Left lobe of liver (tissue), 2 donors: ENCODE data around the gene POF1B. TPM values are rescaled to one million over a fixed set of nuclear protein-coding genes. Genes with fewer than 3 reads are reported as not detected.
"Not testable (repeated sequence)": the region's sequence is repeated elsewhere in the genome, so short reads cannot be mapped to it uniquely, and the experiment has no call there.

Source experiments
- ATAC-seq: fragments of 200-7000 bp; cut with Tn5 transposase; one replicate; pipeline ENCODE4 v1.9.1; 2020; ENCODE audit warnings: mild to moderate bottlenecking, moderate library complexity
- DNase-seq: peaks from one replicate; pipeline ENCODE4 v3.0.0-alpha.2; 2020; ENCODE audit warnings: low spot score
- total RNA-seq: library from RNA; stranded (reverse); gene quantifications from one replicate; pipeline ENCODE4 v1.2.1, GENCODE V29; 2021
- donor health status: DM: no; HTN: no; CAD: no; lungs with moderate emphysema.
- donor health status: DM: no; HTN: yes; CAD: no.

POF1B gene
- total RNA-seq, result 0.28 TPM

DNA sequence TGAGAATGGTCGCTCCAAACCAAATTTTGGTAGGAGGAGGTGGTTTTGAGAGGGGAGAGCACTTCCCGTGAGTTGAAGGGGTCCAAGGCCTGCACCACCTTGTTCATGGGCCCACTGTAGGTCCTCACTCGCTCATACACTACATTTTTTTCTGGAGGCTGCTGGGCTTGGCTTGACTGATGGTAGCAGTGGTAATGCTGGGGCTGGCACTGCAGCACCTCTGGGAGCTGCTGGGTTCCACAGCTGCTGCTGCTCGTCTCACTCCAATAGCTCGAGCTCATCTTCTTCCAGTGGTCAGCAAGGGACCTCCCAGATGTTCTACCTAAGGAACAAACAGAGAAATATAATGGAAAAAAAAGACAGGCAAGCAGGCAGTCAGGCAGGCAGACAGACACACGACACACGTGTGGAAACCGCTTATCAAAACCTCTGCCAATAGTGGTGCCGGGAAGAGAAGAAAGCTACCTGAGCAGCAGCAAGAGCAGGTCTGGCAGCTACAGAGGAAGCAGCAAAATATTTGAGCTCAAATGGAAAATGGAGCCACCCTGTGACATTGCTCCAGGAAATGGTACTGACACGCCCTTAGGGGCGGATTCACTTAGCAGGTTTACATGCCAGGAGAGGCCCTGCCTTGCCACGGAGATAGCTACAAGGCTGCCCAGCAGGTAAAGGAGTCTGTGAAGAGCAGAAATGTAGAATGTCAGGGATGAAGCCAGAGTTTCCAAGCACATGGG is at the start of gene POF1B:
Gene POF1B, minus strand, starts transcription at position 492 of the 734 bp plus-strand sequence. Its CDS starts 211 bp downstream, at position 281.
- DNase-seq, result no peak

DNA sequence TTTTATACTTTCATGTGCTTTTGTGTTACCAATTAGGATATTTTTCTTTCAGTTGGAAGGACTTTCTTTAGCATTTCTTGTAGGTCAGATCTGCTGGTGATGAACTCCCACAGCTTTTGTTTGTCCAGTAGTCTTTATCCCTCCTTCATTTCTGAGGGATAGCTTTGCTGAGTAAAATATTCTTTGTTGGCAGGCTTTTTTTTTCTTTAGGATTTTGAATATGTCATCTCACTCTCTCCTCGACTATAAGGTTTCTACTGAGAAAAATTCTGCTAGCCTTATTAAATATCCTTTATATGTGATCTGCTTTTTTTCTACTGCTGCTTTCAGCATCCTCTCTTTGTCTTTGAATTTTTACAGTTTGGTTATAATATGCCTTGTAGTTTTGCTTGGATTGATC is 49.6 kb upstream of the POF1B start:
- DNase-seq (no peak), ATAC-seq (no peak)

More for the DNA sequence above, at the start of gene POF1B:
- ATAC-seq, result no peak

DNA sequence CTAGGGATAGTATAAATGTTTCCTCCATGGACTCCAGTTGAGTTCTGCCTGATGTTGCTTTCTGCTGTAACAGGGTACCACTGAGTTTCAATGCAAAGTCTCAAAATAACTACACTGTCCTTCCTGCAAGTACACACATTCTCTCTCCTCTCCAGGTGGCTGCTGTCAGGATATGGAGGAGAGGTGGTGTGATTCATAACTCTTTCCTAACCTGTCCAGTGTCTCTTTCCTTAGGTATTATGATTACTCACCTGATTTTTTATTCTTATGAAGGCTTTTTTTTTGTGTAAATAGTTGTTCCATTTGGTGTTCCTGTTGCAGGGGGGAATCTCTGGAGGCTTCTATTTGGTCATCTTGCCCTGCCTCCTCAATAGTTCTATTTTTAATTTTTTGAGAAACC is 39.8 kb upstream of the POF1B start:
- DNase-seq, result no peak
- no peak for ATAC-seq

GRCh38 chrX:85391878-85392238 is 12.4 kb upstream of the POF1B start:
- no peak for ATAC-seq
- no peak for DNase-seq

DNA sequence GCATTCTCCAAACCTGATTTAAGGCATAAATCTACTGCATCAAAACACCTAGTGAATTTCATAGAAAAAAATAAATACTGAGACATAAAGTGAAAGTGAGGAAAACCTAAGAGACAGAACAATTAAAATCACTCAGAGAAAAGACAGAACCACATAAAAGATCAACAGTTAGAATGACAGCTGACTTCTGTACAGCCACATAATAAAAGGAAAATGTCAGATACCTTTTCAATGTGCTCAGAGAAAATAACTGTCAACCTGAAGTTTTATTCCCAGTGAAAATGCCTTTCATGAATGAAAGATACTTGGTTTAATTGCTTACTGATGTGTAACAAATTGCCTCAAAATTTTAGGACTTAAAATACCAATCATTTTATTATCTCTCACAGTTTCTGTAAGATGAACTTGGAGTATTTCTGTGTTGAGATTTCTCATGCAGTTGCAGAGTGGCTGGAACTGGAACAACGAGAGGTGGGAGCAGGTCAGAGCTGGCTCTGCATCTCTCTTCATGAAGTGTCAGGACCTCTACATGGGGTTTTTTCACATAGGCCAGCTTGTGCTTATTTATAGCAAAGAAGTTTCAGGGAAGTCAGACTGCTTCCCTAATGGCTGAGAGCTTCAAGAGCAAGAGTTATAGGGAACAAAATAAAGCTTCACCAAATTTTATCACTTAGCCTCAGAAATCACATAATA is 11.9 kb upstream of the POF1B start:
- no peak for DNase-seq
- ATAC-seq, result no peak

DNA sequence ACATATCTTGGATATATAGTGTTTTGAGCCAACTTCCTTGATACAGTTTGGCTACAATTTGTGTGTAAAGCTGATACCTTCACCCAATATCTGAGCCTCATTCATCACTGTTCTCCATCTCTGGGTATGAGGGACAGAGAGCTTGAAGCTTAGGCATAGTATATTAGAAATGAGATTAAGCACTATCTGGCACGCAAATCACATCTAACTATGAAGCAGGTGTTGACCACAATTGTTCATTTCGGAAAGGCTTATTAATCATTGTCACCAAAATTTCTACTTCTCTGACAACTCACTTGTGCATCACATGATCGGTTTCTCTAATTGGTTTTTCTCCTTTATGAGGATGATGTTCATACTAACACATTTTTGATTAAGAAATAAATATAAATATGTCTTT is 2.1 kb upstream of the POF1B start:
- no peak for DNase-seq
- no peak for ATAC-seq

- no peak for DNase-seq
- ATAC-seq, result no peak
Measured at GRCh38 chrX:85378461-85378860, 1.0 kb downstream of the POF1B start.

DNA sequence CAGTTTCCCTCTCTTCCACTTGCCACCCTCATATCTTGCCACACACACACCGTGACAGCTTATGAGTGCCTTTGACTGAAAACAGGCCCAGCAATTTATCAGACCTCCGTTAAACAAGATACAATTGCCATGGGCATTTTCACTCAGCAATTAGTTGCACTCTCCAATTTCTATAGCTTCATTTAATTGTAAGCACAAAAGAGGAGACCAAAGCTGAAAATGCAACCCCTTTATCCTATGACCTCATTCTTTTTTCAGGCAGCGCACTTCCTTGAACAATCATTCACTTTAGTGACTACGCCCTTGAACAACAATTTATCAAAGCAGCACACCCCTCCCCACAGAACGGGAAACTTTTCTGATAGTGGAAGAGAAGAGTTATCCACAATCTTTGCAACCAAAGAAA is 4.1 kb downstream of the POF1B start:
- ATAC-seq (no peak), DNase-seq (no peak)

DNA sequence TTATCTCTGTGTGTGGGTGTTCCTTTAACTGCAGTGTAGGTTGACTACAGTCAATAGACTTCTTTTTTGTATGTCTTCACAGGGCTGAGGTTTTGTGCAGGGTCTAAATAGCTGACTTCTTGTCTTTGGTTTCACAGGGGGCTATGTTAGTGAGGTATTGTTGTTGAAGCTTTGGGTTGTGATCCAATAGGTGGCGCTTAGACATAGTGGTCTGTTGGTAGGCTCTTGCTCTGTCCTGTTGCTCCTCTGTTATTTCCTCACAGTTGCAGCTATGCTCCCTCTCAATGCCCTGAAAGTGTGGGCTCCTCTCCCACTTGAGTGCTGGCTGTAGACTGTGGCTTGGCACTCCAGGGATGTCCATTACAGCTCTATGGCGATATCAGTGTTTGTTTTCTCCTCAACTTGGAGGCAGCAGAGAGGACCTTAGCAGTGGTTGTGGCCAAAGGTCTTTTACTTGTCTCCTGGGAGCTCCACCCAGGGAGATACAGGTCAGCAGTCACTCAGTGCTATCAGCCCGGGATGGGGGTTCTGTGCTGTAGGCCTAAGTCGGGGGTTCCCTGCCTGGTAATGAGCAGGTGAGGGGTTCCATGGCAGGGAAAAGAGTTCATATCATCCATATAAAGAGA is 14.0 kb downstream of the POF1B start:
- no peak for ATAC-seq
- no peak for DNase-seq

- no peak for DNase-seq
- ATAC-seq, result no peak
Measured at GRCh38 chrX:85359051-85359450, 20.4 kb downstream of the POF1B start.

DNA sequence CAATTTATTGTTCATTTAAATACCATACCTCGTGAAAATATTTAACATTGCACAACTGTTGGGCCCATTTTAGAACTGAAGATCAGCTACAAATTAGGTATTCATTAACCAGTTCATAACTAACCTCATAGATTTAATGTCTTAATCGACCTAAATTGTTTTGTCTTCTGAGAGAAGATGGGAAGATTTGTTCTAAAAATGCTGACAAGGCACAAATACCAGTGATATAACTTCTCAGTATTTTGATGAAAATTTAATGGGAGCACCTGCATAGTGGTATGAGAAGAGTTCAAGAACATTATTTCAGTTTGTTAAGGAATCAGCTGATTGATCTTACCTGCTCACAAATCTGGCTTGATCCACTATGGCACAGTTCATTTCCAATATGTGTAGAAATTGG is 33.9 kb downstream of the POF1B start:
- no peak for DNase-seq
- ATAC-seq, result no peak

- no peak for DNase-seq
Measured at GRCh38 chrX:85327060-85327333, 52.5 kb downstream of the POF1B start.

DNA sequence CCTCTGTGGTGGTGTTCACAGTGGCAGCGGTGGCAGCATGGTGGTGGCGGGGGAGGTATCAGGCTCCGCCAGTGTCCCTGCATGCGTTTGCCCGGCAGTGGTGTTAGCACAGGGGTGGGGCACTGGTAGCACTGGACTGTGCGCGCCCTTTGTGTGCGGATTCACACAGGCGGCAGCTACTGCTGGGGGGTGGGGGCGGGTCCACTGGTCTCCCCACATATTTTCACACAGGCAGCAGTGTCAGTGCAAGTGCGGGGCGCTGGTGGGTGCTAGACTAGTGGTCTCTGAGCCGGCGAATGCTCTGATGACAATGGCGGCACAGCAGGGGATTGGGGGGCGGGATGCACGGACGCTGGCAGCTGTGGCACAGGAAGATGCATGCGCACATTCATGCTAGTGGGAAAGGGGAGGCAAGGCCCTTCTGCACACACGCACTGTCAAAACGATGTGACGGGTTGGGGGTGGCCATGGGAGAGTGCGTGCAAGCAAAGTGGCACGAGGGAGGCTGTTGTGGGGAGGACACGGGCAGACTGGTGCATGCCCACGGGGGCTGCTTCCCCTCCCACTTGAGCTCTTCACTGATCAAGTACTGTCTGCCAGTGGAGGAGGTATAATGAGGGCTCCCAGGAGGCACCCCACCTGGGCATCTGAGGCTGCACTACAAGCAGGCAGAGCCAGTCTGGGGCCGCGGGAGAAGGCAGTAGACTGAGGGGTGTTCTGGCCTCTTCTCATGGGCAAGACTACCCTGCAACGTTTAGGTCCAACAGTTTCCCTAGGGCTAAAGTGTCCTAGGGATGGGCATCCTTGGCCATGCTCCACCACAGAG is 53.0 kb downstream of the POF1B start:
- no peak for ATAC-seq
- DNase-seq, result no peak

More at GRCh38 chrX:85327060-85327333, 52.5 kb downstream of the POF1B start:
- no peak for ATAC-seq

DNA sequence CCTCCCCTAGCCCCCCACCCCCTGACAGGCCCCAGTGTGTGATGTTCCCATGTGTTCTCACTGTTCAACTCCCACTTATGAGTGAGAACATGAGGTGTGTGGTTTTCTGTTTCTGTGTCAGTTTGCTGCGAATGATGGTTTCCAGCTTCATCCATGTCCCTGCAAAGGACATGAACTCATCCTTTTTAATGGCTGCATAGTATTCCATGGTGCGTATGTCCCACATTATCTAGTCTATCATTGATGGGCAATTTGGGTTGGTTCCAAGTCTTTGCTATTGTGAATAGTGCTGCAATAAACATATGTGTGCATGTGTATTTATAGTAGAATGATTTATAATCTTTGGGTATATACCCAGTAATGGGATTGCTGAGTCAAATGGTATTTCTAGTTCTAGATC is 68.1 kb downstream of the POF1B start:
- ATAC-seq, DNase-seq: not testable (repeated sequence)

DNA sequence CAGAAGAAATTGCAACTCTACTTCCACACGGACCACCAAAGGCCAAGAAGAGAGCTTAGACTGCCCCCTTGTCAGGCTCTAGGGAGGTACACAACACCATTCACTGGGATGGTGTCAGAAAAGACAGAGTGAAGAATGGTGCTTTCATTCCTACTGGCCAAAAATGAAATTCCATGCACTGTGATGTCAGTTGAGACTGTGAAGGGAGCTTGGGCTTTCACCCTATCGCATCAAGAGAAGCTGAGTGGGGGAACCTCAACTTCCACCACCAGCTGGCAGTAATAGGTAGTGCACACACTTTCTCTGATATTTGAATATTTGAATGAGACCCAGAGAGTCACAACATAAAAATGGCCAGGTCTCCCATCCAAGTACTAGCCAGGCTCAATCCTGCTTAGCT is 69.7 kb downstream of the POF1B start:
- DNase-seq (no peak), ATAC-seq (no peak)

DNA sequence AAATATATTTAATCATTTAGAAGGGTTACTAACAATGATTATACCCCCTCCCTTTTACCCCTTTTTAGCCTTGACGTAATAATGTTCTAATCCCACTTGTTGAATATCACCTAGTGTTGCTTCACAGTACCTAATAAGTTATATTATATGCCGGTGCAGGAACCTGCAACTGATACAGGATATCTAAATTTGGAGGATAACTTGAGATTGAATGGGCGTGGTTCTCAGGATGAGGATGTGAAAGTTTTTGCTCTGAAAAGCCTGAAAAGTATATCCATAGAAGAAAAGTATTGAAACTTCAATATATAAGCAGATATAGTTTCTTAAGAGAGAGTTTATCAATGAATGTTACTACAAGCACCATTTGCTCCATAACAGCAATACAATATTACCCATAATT is 75.9 kb downstream of the POF1B start:
- DNase-seq, result no peak
- no peak for ATAC-seq

DNA sequence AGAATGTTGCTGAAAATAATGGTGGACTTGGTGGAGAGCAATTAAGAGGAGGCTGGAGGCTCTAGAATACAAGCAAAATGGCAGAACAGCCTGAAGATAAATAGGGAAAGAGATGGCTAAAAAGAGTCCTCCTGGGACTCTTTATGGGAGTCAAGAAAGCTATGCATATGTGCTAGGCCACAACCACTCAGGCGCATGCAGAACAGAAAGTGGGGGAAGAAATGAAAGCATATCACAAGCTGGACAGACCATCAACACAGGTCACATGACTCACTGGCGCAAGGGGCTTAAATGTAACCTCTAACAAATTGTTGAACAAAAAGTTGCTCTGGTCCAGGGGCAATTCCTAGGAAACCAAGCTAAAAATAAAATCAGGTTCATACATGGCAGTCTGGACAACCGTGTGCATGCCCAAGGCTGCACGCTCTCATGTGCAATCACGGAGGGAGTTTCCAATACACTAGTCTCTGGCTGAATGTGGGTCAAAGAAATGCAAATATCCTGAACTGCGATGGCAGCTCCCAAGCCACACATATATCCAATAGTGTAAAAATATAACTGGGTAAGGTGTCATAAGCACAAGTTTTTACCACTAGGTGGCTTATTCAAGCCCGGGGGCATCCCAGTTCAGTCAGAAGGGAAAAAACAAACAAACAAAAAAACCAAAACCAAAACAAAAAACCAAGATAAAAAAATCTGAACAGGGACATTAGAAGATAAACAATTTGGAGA is 90.3 kb downstream of the POF1B start:
- ATAC-seq (no peak), DNase-seq (no peak)

DNA sequence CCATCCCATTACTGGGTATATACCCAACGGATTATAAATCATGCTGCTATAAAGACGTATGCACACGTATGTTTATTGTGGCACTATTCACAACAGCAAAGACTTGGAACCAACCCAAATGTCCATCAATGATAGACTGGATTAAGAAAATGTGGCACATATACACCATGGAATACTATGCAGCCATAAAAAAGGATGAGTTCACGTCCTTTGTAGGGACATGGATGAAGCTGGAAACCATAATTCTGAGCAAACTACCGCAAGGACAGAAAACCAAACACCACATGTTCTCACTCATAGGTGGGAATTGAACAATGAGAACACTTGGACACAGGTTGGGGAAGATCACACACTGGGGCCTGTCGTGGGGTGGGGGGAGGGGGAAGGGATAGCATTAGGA is 94.2 kb downstream of the POF1B start:
- DNase-seq, result not testable (repeated sequence)

DNA sequence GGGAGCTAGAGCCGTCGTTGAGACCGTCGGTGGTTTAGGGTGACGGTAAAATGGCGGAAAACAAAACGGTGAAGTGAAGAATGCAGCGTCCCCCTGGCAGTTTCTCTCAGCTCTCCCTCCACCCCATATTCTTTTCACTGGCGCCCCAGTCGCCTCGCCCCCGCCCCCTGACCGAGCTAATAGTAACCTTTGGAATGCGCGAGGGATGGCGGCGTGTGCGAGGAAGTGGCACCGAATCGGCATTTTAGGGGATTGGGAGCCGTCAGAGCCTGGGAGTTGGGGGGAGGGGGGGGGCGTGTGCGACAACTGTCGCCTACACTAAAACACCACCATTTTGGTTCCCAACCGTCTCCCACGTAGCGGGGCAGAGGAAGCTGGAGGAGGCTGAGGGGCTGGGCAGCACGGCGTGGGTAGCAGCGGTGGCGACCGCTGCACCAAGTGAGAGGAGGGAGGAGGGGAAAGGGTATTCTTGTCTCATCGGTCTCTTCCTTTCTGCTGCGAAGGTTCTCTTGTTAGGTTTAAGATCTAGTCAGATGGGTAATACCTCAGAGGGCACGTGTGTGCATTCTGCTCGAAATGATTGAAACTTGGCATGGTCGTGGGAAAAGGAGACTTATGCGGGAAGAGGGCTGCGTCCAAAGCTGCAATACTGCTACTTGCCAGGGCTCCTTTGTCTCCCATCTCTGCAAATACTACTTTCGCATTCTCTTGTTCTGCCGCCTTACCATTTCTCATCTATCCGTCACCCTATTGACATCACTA is 134.8 kb downstream of the POF1B start:
- ATAC-seq (no peak), DNase-seq (no peak)

More for the DNA sequence above, 94.2 kb downstream of the POF1B start:
- ATAC-seq, result not testable (repeated sequence)
